GM12891 (cell line): ENCODE results near the gene CCBE1.

Experiments used
- PAX5 ChIP-seq: IDR thresholded peaks from 2 replicates; pipeline ENCODE4 v1.6.1; 2011; ENCODE audit warnings: low read length, moderate library complexity, mild to moderate bottlenecking; ENCODE audit not compliant: insufficient read depth, severe bottlenecking
- POLR2A ChIP-seq: IDR thresholded peaks from 2 replicates; pipeline ENCODE4 v1.6.1; 2011; ENCODE audit warnings: low read depth, low read length, control low read depth
- POLR2AphosphoS5 ChIP-seq: IDR thresholded peaks from 2 replicates; pipeline ENCODE4 v1.6.1; 2011; ENCODE audit warnings: low read depth, low read length, control low read depth
- POU2F2 ChIP-seq: IDR thresholded peaks from 2 replicates; pipeline ENCODE4 v1.6.1; 2011; ENCODE audit warnings: low read depth, mild to moderate bottlenecking, control low read depth, low read length, moderate library complexity
- TAF1 ChIP-seq: IDR thresholded peaks from 2 replicates; pipeline ENCODE4 v1.6.1; 2011; ENCODE audit warnings: low read depth, low read length, control low read depth

DNA sequence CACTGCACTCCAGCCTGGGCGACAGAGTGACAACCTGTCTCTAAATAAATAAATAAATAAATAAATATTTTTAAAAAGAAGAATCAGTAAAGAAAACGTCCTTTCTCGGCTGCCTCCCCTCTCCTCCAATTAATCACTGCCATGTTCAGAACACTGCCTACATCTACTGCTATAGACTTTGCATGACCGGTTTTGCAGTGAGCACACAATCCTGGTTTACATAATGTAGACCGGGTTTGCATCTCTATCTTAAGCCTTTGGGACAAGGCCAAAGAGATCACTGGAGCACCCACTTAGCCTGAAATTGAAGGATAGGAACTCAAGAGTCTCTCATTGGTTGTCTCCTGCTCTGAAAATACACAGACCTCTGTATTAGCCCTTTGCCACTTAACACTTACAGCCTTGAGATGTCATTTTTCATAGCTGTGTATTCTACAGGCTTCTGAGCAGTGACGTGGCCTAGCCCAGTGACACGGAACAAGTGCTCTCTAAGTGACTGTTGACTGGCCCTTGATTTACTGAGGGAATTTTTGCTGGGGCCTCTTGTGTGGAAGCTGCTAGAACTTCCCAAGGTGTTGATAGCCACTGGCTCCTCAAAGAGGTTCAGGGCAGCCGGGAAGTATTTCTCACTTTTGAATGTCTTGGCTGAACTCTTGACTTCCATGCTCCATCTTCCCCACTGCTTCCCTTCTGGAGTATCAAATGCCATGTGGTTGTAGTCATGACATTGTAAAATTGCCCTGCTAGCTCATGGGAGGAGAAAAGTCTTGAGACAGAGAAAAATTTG lies 45.3 kb upstream of the CCBE1 start:
- TF ChIP-seq TAF1 (no peak), POLR2A (no peak), POLR2AphosphoS5 (no peak), POU2F2 (no peak), PAX5 (no peak)
